NCI-H146 (cell line): ENCODE data around the gene CCDC87.
A peak's percentile ranks its signal among the peaks of the same experiment; 100 is the strongest.
"Not testable (repeated sequence)": the region's sequence is repeated elsewhere in the genome, so short reads cannot be mapped to it uniquely, and the experiment has no call there.

ENCODE experiments used
- DNase-seq: peaks from one replicate; lab custom pipeline; 2025; lab: John Stamatoyannopoulos, UW

The CCDC87 gene

GRCh38 chr11:66550887-66551286 lies 42.0 kb downstream of the CCDC87 start:
- no peak for DNase-seq

- no peak for DNase-seq
Observed at GRCh38 chr11:66549696-66550095, 43.2 kb downstream of the CCDC87 start.

- DNase-seq = no peak
Observed at GRCh38 chr11:66548774-66549630, 43.9 kb downstream of the CCDC87 start.

GRCh38 chr11:66548041-66548440 lies 44.8 kb downstream of the CCDC87 start:
- DNase-seq = no peak

- DNase-seq = no peak
Observed at GRCh38 chr11:66547662-66548009, 45.2 kb downstream of the CCDC87 start.

- no peak for DNase-seq
Observed at GRCh38 chr11:66546966-66547661, 45.7 kb downstream of the CCDC87 start.

- no peak for DNase-seq
Observed at GRCh38 chr11:66546368-66546965, 46.4 kb downstream of the CCDC87 start, which contains the start of gene ACTN3. TSS of gene ACTN3 (plus strand) at chr11:66546903. CDS start at chr11:66546938, 35 bp downstream.

GRCh38 chr11:66545701-66546367 lies 47.0 kb downstream of the CCDC87 start, which contains the start of gene ZDHHC24:
TSS of gene ZDHHC24 (minus strand) at chr11:66546048. CDS start at chr11:66546003, 45 bp downstream.
- DNase-seq = peak; percentile 95

GRCh38 chr11:66544952-66545351 lies 47.9 kb downstream of the CCDC87 start:
- not testable (repeated sequence) for DNase-seq

- DNase-seq = no peak
Observed at GRCh38 chr11:66543263-66544107, 49.4 kb downstream of the CCDC87 start.

- no peak for DNase-seq
Observed at GRCh38 chr11:66542362-66542761, 50.5 kb downstream of the CCDC87 start.

- no peak for DNase-seq
Observed at GRCh38 chr11:66541892-66542291, 51.0 kb downstream of the CCDC87 start.

GRCh38 chr11:66540598-66540997 lies 52.3 kb downstream of the CCDC87 start:
- DNase-seq = not testable (repeated sequence)
